GM10248 (cell line): ENCODE measurements around the gene ARHGEF7.

Source experiments
- CTCF ChIA-PET: fragments of 300-600 bp; sonication (Branson Sonifier 250); formaldehyde crosslinking; extraction: SDS; loops from one replicate; lab custom pipeline; 2021; ENCODE audit warnings: antibody characterized with exemption; lab: Yijun Ruan, JAX
- POLR2A ChIA-PET: fragments of 350-650 bp; sonication (Branson Sonifier 250); formaldehyde crosslinking; extraction: SDS; loops from one replicate; lab custom pipeline; 2020; ENCODE audit warnings: antibody characterized with exemption; lab: Yijun Ruan, JAX
- DNase-seq: peaks from one replicate; pipeline ENCODE4 v3.0.0; 2012; ENCODE audit errors: extremely low spot score
- TF ChIP-seq, protein P1 (sequence below): IDR thresholded peaks from 2 replicates; pipeline ENCODE4 v1.5.1; 2012; ENCODE audit warnings: mild to moderate bottlenecking, low read depth; ENCODE audit errors: extremely low read depth, missing control alignments, control extremely low read depth

Gene ARHGEF7

DNA sequence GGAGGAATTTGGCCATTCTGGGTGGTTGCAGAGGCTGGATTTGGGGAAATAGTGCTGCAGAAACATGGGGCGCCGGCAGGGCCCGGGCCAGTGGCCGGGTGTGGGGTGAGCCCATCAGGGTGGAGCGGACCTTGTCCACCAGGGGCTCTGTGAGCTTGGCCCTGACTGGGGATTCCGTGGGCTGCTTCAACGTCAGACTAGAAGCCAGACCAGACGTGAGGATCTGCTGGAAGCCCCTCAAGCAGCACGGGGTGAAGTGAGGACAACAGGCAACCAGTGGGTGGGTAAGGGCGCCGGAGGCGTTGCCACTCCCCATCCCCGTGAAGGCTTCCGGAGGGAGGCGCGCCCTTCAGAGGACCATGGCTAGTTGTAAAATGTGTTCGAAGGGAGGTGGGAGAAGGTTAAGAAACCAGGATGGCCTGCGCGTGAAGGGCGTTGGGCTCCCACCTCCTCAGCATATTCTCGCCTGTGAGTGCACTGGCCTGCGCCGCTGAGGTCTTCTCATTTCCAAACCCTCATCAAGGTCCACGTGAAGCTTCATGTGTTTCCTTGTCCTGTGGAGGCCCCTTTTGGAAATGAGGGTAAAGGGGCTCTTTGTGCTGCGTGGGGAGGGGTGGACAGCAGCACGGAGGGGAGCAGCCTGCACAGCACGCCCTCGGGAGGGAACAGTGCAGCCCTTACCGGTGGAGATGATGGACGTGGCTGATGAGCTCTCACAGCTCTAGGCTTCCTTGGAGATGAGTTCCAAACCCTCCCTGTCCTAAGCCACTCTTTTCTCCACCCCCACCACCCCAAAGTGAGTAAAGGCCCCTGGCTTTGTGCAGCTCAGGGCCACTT lies 213.7 kb downstream of the ARHGEF7 start:
- no peak for DNase-seq
- POLR2A ChIA-PET: no interaction called here
- TF ChIP-seq, protein P1, sequence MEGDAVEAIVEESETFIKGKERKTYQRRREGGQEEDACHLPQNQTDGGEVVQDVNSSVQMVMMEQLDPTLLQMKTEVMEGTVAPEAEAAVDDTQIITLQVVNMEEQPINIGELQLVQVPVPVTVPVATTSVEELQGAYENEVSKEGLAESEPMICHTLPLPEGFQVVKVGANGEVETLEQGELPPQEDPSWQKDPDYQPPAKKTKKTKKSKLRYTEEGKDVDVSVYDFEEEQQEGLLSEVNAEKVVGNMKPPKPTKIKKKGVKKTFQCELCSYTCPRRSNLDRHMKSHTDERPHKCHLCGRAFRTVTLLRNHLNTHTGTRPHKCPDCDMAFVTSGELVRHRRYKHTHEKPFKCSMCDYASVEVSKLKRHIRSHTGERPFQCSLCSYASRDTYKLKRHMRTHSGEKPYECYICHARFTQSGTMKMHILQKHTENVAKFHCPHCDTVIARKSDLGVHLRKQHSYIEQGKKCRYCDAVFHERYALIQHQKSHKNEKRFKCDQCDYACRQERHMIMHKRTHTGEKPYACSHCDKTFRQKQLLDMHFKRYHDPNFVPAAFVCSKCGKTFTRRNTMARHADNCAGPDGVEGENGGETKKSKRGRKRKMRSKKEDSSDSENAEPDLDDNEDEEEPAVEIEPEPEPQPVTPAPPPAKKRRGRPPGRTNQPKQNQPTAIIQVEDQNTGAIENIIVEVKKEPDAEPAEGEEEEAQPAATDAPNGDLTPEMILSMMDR: no peak
- CTCF ChIA-PET: no interaction called here

DNA sequence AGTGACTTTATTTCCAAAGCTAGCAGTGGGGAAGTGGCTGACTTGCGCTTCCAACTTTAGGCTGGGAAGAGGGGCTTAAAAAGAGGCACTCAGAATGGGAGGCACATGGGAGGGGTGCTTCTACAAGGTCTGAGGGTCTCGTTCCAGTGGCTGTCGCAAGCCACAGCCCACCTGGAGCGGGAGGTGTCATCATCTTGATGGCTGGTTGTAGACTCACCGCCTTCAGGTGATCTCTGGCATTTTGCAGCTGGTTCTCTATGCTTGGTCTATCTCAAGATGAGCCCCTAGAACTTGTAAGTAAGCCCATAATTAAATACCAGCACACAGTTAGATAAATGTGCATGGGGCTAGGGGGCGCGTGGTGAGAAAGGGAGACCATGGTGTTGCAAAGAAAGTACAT lies 214.5 kb downstream of the ARHGEF7 start:
- no peak for DNase-seq
- ChIA-PET CTCF (no interaction called here), POLR2A (no interaction called here)
- TF ChIP-seq, protein P1: no peak

DNA sequence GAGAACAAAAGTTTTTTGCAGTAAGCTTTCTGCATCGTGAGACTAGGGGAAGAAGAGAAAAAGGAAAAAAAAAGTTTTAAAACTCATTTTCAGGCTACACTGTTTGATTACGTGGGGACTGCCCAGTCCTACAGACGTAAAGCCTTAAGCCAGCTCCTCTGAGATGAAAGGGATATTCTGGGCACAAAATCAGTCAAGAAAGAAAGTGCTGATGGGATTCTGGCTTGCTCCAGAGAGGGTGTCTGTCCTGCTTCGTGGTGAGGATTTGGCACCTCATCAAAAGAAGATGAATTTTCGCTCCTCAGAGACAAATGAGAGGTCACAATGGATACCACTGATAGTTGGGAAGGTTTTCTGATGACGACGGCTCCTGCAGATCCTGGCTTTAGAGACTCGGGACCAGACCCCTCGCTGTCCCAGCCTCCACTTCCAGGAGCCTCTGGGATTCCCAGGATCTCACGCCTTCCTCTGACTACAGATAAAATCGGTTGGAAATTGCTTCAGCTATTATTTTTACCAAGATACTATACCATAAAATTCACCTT lies 215.0 kb downstream of the ARHGEF7 start:
- POLR2A ChIA-PET: no interaction called here
- CTCF ChIA-PET: interaction anchor here (0.9 kb wide), 1 partner anchor 12 kb away, joined by 3 read pairs; no protein-coding TSS in a partner anchor
- TF ChIP-seq, protein P1: no peak
- DNase-seq: no peak

DNA sequence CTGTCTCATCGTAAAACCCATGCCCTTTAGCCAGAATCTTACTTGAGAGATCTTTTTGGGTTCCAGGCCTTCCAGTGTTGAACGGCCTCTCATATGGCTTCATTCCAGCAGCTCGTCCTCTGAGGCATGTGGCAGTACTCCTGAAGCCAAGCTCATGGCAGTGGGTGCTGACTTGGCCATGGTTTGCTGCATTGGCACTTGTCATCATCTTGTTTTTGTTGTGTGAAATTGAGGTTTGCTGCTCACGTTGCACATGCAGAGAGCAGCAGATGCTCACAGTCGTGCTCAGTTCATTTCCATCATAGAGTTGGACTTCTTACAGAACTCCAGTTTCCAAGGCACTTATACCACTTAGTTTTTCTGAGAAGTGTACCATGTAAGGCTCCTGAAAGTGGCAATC lies 220.2 kb downstream of the ARHGEF7 start:
- TF ChIP-seq, protein P1: no peak
- DNase-seq: no peak
- CTCF ChIA-PET: no interaction called here
- POLR2A ChIA-PET: no interaction called here

DNA sequence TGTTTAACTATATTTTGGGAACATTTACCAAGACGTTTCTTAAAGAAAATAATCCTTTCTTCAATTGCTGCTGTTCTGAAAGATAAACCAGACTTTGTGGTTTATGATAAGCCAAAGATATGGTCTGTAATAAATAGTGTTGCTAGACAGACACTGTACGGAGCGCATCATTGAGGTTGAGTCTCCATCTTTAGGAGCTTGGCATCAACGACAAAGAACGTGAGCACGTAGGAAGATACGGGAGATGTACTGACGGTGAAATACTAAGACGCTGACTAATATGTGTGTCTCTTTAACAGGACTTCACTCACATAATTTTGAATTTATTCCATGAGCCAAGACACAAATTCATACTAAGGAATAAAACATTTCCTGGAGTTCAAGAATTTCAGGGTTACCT lies 221.6 kb downstream of the ARHGEF7 start:
- CTCF ChIA-PET: no interaction called here
- POLR2A ChIA-PET: no interaction called here
- TF ChIP-seq, protein P1: no peak
- no peak for DNase-seq

DNA sequence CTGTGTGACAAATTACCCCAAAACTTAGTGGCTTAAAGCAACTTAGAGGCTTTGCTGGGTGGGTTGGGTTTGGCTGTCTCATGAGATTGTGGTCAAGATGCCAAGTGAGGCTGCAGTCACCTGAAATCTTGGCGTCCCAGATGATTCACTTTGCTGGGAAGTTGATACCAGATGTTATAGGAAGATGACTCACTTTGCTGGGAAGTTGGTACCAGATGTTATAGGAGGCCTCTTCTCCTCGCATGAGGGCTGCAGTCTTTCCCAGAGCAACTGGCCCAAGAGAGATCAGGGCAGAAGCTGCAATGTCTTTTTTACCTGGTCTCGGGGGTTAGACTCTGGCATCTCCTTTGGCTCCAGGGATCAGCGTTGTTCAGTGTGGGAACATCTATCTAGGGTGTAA lies 222.1 kb downstream of the ARHGEF7 start:
- ChIA-PET POLR2A (no interaction called here), CTCF (no interaction called here)
- DNase-seq: no peak
- TF ChIP-seq, protein P1: no peak
